ENCODE measurements around the gene SORBS1. TPM values are rescaled to one million over a fixed set of nuclear protein-coding genes. Genes with fewer than 3 reads are reported as not detected.

SORBS1 gene
- total RNA-seq, 1 experiment from 2014 or later: 0.56 TPM

- CTCF ChIA-PET: no interaction called here
- TF ChIP-seq EZH2 (IDR thresholded peaks at IDR 0.05; ENCODE audit: borderline replicate concordance, low read depth, low read length, poor library complexity, severe bottlenecking) (no peak), CTCF (conservative IDR thresholded peaks at IDR 0.05; ENCODE audit: low read depth, low read length) (no peak)
- Histone ChIP-seq H3K27ac (ENCODE audit: low read depth, low read length, poor library complexity, severe bottlenecking) (no peak overlapping the region), H3K9me3 (ENCODE audit: low read depth, low read length, poor library complexity, severe bottlenecking) (no peaks in the 10 kb centered on the region), H3K4me3 (ENCODE audit: low read depth, low read length, poor library complexity, severe bottlenecking) (no peak overlapping the region), H3K27me3 (replicated peaks; ENCODE audit: insufficient read depth, low read depth, low read length, poor library complexity) (peaks cover 49% of the 10 kb centered on the region), H3K36me3 (ENCODE audit: insufficient read depth, low read length, poor library complexity, severe bottlenecking) (no peaks in the 10 kb centered on the region), H3K4me1 (ENCODE audit: insufficient read depth, low read length, poor library complexity, severe bottlenecking) (no peaks in the 10 kb centered on the region)
- POLR2A ChIA-PET (ENCODE audit: low non-redundant PET): no interaction called here
- DNase-seq (ENCODE audit: low spot score): no peak
- intact Hi-C loops (cut with micrococcal nuclease; ENCODE audit: unreplicated experiment): no loop called here
- BruUV-seq (replicated peaks): no TSS peak
Measured at GRCh38 chr10:95458014-95458413, 103.2 kb downstream of the SORBS1 start.

GRCh38 chr10:95457319-95457886 is 103.8 kb downstream of the SORBS1 start:
- no peak overlapping the region for H3K4me3 ChIP-seq (ENCODE audit: low read depth, low read length, poor library complexity, severe bottlenecking)
- no peaks in the 10 kb centered on the region for H3K9me3 ChIP-seq (ENCODE audit: low read depth, low read length, poor library complexity, severe bottlenecking)
- BruUV-seq (replicated peaks): no TSS peak
- CTCF ChIA-PET: no interaction called here
- H3K36me3 ChIP-seq (ENCODE audit: insufficient read depth, low read length, poor library complexity, severe bottlenecking): no peaks in the 10 kb centered on the region
- TF ChIP-seq CTCF (conservative IDR thresholded peaks at IDR 0.05; ENCODE audit: low read depth, low read length): no peak
- TF ChIP-seq EZH2 (IDR thresholded peaks at IDR 0.05; ENCODE audit: borderline replicate concordance, low read depth, low read length, poor library complexity, severe bottlenecking): no peak
- POLR2A ChIA-PET (ENCODE audit: low non-redundant PET): no interaction called here
- intact Hi-C loops (cut with micrococcal nuclease; ENCODE audit: unreplicated experiment): no loop called here
- DNase-seq (ENCODE audit: low spot score): no peak
- H3K4me1 ChIP-seq (ENCODE audit: insufficient read depth, low read length, poor library complexity, severe bottlenecking): no peaks in the 10 kb centered on the region
- peaks cover 44% of the 10 kb centered on the region for H3K27me3 ChIP-seq (replicated peaks; ENCODE audit: insufficient read depth, low read depth, low read length, poor library complexity)
- no peak overlapping the region for H3K27ac ChIP-seq (ENCODE audit: low read depth, low read length, poor library complexity, severe bottlenecking)

GRCh38 chr10:95456516-95456915 is 104.7 kb downstream of the SORBS1 start:
- intact Hi-C loops (cut with micrococcal nuclease; ENCODE audit: unreplicated experiment): no loop called here
- Histone ChIP-seq H3K27ac (ENCODE audit: low read depth, low read length, poor library complexity, severe bottlenecking) (no peak overlapping the region), H3K4me3 (ENCODE audit: low read depth, low read length, poor library complexity, severe bottlenecking) (no peak overlapping the region), H3K27me3 (replicated peaks; ENCODE audit: insufficient read depth, low read depth, low read length, poor library complexity) (peaks cover 35% of the 10 kb centered on the region), H3K9me3 (ENCODE audit: low read depth, low read length, poor library complexity, severe bottlenecking) (no peaks in the 10 kb centered on the region), H3K4me1 (ENCODE audit: insufficient read depth, low read length, poor library complexity, severe bottlenecking) (no peaks in the 10 kb centered on the region), H3K36me3 (ENCODE audit: insufficient read depth, low read length, poor library complexity, severe bottlenecking) (no peaks in the 10 kb centered on the region)
- TF ChIP-seq EZH2 (IDR thresholded peaks at IDR 0.05; ENCODE audit: borderline replicate concordance, low read depth, low read length, poor library complexity, severe bottlenecking) (no peak), CTCF (conservative IDR thresholded peaks at IDR 0.05; ENCODE audit: low read depth, low read length) (no peak)
- POLR2A ChIA-PET (ENCODE audit: low non-redundant PET): no interaction called here
- no TSS peak for BruUV-seq (replicated peaks)
- DNase-seq (ENCODE audit: low spot score): no peak
- CTCF ChIA-PET: no interaction called here

Measured in A673 (cell line).